ENCODE data around the gene LCOR.

The LCOR gene

GRCh38 chr10:97010695-97011206 lies 178.7 kb downstream of the LCOR start:
- TF ChIP-seq, protein P1, sequence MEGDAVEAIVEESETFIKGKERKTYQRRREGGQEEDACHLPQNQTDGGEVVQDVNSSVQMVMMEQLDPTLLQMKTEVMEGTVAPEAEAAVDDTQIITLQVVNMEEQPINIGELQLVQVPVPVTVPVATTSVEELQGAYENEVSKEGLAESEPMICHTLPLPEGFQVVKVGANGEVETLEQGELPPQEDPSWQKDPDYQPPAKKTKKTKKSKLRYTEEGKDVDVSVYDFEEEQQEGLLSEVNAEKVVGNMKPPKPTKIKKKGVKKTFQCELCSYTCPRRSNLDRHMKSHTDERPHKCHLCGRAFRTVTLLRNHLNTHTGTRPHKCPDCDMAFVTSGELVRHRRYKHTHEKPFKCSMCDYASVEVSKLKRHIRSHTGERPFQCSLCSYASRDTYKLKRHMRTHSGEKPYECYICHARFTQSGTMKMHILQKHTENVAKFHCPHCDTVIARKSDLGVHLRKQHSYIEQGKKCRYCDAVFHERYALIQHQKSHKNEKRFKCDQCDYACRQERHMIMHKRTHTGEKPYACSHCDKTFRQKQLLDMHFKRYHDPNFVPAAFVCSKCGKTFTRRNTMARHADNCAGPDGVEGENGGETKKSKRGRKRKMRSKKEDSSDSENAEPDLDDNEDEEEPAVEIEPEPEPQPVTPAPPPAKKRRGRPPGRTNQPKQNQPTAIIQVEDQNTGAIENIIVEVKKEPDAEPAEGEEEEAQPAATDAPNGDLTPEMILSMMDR (IDR thresholded peaks at IDR 0.05; ENCODE audit: low read depth, low read length, missing control alignments): no peak
- no peak for DNase-seq (ENCODE audit: low read depth)
- H3K4me3 ChIP-seq (ENCODE audit: low read depth, low read length): no peak overlapping the region
- in situ Hi-C loops (cut with HindIII; ENCODE audit: low sequenced_read_pairs): no loop called here

- DNase-seq (ENCODE audit: low read depth): no peak
Observed at GRCh38 chr10:97011397-97011796, 179.3 kb downstream of the LCOR start.

DNA sequence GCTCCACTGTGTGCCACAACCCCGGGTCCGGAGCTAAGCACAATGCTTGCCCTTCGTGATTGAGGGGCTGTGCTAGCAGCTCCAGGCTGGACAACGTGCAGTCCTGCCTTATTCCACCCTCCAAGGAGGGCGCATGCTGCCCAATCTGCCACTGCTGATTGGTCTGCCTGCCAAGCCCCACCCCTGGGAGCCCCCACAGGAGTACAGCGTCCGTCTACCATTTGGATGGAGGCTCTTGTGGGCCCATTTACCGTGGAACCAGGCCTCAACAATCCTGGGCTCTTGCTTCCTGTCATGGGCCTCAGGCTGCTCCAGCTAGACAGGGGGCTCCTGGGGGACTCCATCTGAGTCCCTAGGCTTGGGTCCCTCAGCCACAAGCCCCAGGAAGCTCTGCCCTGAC lies 180.4 kb downstream of the LCOR start:
- in situ Hi-C loops (cut with HindIII; ENCODE audit: low sequenced_read_pairs): no loop called here
- DNase-seq (ENCODE audit: low read depth): no peak
- TF ChIP-seq, protein P1 (IDR thresholded peaks at IDR 0.05; ENCODE audit: low read depth, low read length, missing control alignments): no peak
- no peak overlapping the region for H3K4me3 ChIP-seq (ENCODE audit: low read depth, low read length)

More at GRCh38 chr10:97011397-97011796, 179.3 kb downstream of the LCOR start:
- H3K4me3 ChIP-seq (ENCODE audit: low read depth, low read length): no peak overlapping the region
- TF ChIP-seq, protein P1 (IDR thresholded peaks at IDR 0.05; ENCODE audit: low read depth, low read length, missing control alignments): no peak
- in situ Hi-C loops (cut with HindIII; ENCODE audit: low sequenced_read_pairs): no loop called here

DNA sequence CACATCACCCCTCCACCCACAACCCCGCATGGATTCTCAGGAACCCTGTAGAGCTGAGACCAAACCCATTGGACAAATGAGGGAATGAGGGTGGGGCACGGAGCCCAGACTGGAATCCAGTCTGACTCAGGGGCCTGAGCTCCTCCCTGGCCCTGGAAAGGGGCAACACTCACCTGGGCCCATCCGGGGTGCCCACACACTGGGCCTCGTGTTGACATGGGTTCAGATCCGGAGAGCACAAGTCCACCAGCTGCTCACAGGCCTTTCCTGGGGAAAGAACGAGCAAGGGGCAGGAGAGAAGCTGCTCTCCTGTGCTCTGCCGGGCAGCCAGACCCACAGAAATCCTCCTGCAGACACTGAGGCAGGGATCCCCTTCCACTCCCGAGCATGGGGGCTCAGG lies 181.5 kb downstream of the LCOR start:
- TF ChIP-seq, protein P1 (IDR thresholded peaks at IDR 0.05; ENCODE audit: low read depth, low read length, missing control alignments): no peak
- H3K4me3 ChIP-seq (ENCODE audit: low read depth, low read length): no peak overlapping the region
- DNase-seq (ENCODE audit: low read depth): no peak
- in situ Hi-C loops (cut with HindIII; ENCODE audit: low sequenced_read_pairs): no loop called here

DNA sequence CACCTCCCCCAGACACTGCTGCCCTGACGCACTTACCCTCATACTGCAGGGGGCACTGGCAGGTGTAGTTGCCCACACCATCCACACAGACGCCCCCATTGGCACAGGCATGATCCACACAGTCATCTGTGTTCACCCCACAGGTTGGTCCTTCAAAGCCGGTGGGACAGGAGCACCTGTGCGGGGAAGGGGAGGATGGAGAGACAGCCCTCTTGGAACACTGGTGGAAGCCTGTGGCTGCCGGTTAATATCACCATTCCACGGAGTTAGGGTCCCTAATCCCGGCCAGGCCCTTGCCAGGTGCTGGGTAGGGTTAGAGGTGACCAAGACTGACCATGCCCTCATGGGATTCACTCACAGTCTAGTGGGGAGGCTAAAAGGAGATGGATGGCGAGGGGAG lies 181.9 kb downstream of the LCOR start:
- H3K4me3 ChIP-seq (ENCODE audit: low read depth, low read length): no peak overlapping the region
- TF ChIP-seq, protein P1 (IDR thresholded peaks at IDR 0.05; ENCODE audit: low read depth, low read length, missing control alignments): no peak
- in situ Hi-C loops (cut with HindIII; ENCODE audit: low sequenced_read_pairs): no loop called here
- no peak for DNase-seq (ENCODE audit: low read depth)

- in situ Hi-C loops (cut with HindIII; ENCODE audit: low sequenced_read_pairs): no loop called here
- H3K4me3 ChIP-seq (ENCODE audit: low read depth, low read length): no peak overlapping the region
- DNase-seq (ENCODE audit: low read depth): no peak
- TF ChIP-seq, protein P1 (IDR thresholded peaks at IDR 0.05; ENCODE audit: low read depth, low read length, missing control alignments): no peak
Observed at GRCh38 chr10:97015240-97015639, 183.1 kb downstream of the LCOR start.

Data from astrocyte of the cerebellum (primary cell).